Progenitor cell of endocrine pancreas (in vitro differentiated cells): ENCODE measurements around the gene TMEM59. TPM values are rescaled to one million over a fixed set of nuclear protein-coding genes. Genes with fewer than 3 reads are reported as not detected.

Source experiments
- DNase-seq: peaks from one replicate; pipeline ENCODE4 v3.0.0; 2021; ENCODE audit warnings: low spot score; ENCODE audit not compliant: unreplicated experiment
- H3K27ac Mint-ChIP-seq: 2 replicates; pipeline ENCODE4 v1.8.0; 2021; ENCODE audit warnings: mild to moderate bottlenecking, moderate library complexity, mixed read lengths
- H3K27me3 Mint-ChIP-seq: 2 replicates; pipeline ENCODE4 v1.8.0; 2021; ENCODE audit warnings: mixed read lengths
- H3K36me3 Mint-ChIP-seq: 2 replicates; pipeline ENCODE4 v1.8.0; 2022; ENCODE audit warnings: mixed read lengths; ENCODE audit not compliant: insufficient read depth
- H3K4me1 Mint-ChIP-seq: 2 replicates; pipeline ENCODE4 v1.8.0; 2021; ENCODE audit warnings: low read depth, mixed read lengths
- H3K4me3 Mint-ChIP-seq: 2 replicates; pipeline ENCODE4 v1.8.0; 2021; ENCODE audit warnings: low read depth, mild to moderate bottlenecking, moderate library complexity, mixed read lengths
- H3K9me3 Mint-ChIP-seq: 2 replicates; pipeline ENCODE4 v1.8.0; 2021; ENCODE audit warnings: low read depth, mixed read lengths
- CTCF ChIP-seq: fragments of 200-600 bp; sonication (generic); IDR thresholded peaks from one replicate; pipeline ENCODE4 v1.5.0; 2021; ENCODE audit warnings: antibody characterized with exemption, mild to moderate bottlenecking; ENCODE audit not compliant: unreplicated experiment
- total RNA-seq: library from RNA; stranded (reverse); gene quantifications from 2 replicates; pipeline ENCODE4 v1.2.1, GENCODE V29; 2021

The TMEM59 gene
- total RNA-seq, 1 donor from 2014 or later = 205 TPM

GRCh38 chr1:54012863-54013262 is 40.1 kb downstream of the TMEM59 start:
- no peak overlapping the region for H3K4me3 Mint-ChIP-seq
- H3K4me1 Mint-ChIP-seq = peaks cover 8% of the 10 kb centered on the region
- DNase-seq = no peak
- H3K27ac Mint-ChIP-seq = no peak overlapping the region
- H3K9me3 Mint-ChIP-seq = no peaks in the 10 kb centered on the region
- peaks cover 9% of the 10 kb centered on the region for H3K27me3 Mint-ChIP-seq
- no peaks in the 10 kb centered on the region for H3K36me3 Mint-ChIP-seq
- TF ChIP-seq CTCF = no peak

GRCh38 chr1:54012008-54012325 is 41.0 kb downstream of the TMEM59 start:
- Mint-ChIP-seq H3K36me3 (no peaks in the 10 kb centered on the region), H3K4me3 (no peak overlapping the region), H3K27me3 (peaks cover 6% of the 10 kb centered on the region), H3K27ac (no peak overlapping the region), H3K4me1 (peaks cover 8% of the 10 kb centered on the region), H3K9me3 (no peaks in the 10 kb centered on the region)
- DNase-seq = no peak
- TF ChIP-seq CTCF = no peak

GRCh38 chr1:54011316-54012007 is 41.5 kb downstream of the TMEM59 start:
- Mint-ChIP-seq H3K36me3 (no peaks in the 10 kb centered on the region), H3K27ac (no peak overlapping the region), H3K4me3 (no peak overlapping the region), H3K4me1 (peaks cover 8% of the 10 kb centered on the region), H3K27me3 (peaks cover 6% of the 10 kb centered on the region), H3K9me3 (no peaks in the 10 kb centered on the region)
- TF ChIP-seq CTCF = no peak
- DNase-seq = no peak

GRCh38 chr1:54010415-54011117 is 42.4 kb downstream of the TMEM59 start:
- TF ChIP-seq CTCF = no peak
- no peaks in the 10 kb centered on the region for H3K36me3 Mint-ChIP-seq
- no peak for DNase-seq
- no peak overlapping the region for H3K27ac Mint-ChIP-seq
- peaks cover 2% of the 10 kb centered on the region for H3K9me3 Mint-ChIP-seq
- H3K27me3 Mint-ChIP-seq = peaks cover 6% of the 10 kb centered on the region
- H3K4me3 Mint-ChIP-seq = no peak overlapping the region
- peaks cover 3% of the 10 kb centered on the region for H3K4me1 Mint-ChIP-seq

GRCh38 chr1:54009406-54009805 is 43.6 kb downstream of the TMEM59 start:
- H3K36me3 Mint-ChIP-seq = no peaks in the 10 kb centered on the region
- H3K27ac Mint-ChIP-seq = peak overlapping the region; percentile 39
- no peak for TF ChIP-seq CTCF
- no peak overlapping the region for H3K4me3 Mint-ChIP-seq
- no peak for DNase-seq
- peaks cover 3% of the 10 kb centered on the region for H3K4me1 Mint-ChIP-seq
- H3K27me3 Mint-ChIP-seq = peaks cover 6% of the 10 kb centered on the region
- H3K9me3 Mint-ChIP-seq = peaks cover 3% of the 10 kb centered on the region
